SK-N-SH (cell line): ENCODE results near the gene MAEA.

Experiments used
- POLR2AphosphoS5 ChIP-seq: IDR thresholded peaks from 2 replicates; pipeline ENCODE4 v1.6.1; 2012; ENCODE audit warnings: low read depth, low read length
- TF ChIP-seq, protein P1 (sequence below): fragments of 150-350 bp; IDR thresholded peaks from 2 replicates; pipeline ENCODE4 v1.6.1; 2017; ENCODE audit warnings: antibody characterized with exemption, low read length, low read depth, borderline replicate concordance

DNA sequence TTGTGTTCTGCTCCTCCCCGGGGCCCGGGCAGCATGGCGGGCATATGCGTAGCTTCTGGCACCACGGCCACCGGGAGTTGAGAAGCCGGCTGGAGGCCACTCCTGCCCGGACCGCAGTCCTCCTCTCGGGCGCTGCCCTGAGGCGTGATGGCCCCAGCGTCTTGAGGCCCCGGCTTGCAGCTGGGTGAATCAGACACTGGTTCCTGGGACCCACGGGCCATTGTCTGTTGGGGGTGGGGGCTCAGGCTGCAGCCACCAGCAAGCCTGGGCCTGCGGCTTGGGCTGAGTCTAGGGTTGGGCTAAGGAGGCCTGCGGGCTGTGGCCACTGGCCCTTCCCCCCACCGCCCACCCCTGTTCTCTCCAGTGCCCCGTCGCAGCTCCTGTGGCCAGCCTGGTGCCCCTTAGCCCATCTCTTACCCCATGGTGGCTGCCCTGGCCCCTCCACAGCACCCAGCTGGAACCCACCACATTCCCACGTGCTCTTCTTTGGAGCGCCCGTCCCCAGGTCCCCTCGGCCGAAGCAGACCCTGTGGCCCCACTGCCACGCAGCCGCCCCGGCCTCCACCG lies 50.6 kb downstream of the MAEA start:
- TF ChIP-seq POLR2AphosphoS5: no peak
- TF ChIP-seq, protein P1, sequence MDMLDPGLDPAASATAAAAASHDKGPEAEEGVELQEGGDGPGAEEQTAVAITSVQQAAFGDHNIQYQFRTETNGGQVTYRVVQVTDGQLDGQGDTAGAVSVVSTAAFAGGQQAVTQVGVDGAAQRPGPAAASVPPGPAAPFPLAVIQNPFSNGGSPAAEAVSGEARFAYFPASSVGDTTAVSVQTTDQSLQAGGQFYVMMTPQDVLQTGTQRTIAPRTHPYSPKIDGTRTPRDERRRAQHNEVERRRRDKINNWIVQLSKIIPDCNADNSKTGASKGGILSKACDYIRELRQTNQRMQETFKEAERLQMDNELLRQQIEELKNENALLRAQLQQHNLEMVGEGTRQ: no peak
